Tibial nerve (tissue), 4 donors: ENCODE data around the gene CYB561D2. TPM values are rescaled to one million over a fixed set of nuclear protein-coding genes. Genes with fewer than 3 reads are reported as not detected.

Source experiments
- DNase-seq, 2 donors: peaks; one replicate each; pipeline ENCODE4 v3.0.0-alpha.2; 2019; ENCODE audit warnings: low spot score in 2 of 2
- H3K27ac ChIP-seq, 4 donors: fragments of 200-600 bp; sonication (generic) in 3 of 4; one replicate each; pipeline ENCODE4 v1.5.1; 2017 to 2019; ENCODE audit warnings: mild to moderate bottlenecking in 1 of 4
- H3K27me3 ChIP-seq, 2 donors: fragments of 200-600 bp; sonication (generic) in 1 of 2; one replicate each; pipeline versions ENCODE4 v1.5.1 to v1.6.0; 2017 to 2019
- H3K36me3 ChIP-seq, 3 donors: fragments of 200-600 bp; sonication (generic); one replicate each; pipeline ENCODE4 v1.5.1; 2018 to 2019
- H3K4me1 ChIP-seq, 4 donors: fragments of 200-600 bp; sonication (generic) in 3 of 4; one replicate each; pipeline ENCODE4 v1.5.1; 2017 to 2019
- H3K4me3 ChIP-seq, 4 donors: fragments of 200-600 bp; sonication (generic) in 3 of 4; one replicate each; pipeline ENCODE4 v1.5.1; 2017 to 2019; ENCODE audit warnings: mild to moderate bottlenecking in 1 of 4, moderate library complexity in 1 of 4
- H3K9me3 ChIP-seq, 4 donors: fragments of 200-600 bp; sonication (generic) in 3 of 4; one replicate each; pipeline ENCODE4 v1.5.1; 2017 to 2019
- EP300 ChIP-seq, 2 donors: sonication (generic); formaldehyde crosslinking; IDR thresholded peaks; one replicate each; pipeline ENCODE4 v1.6.1; 2017; ENCODE audit warnings: antibody characterized with exemption in 2 of 2, mild to moderate bottlenecking in 1 of 2
- POLR2A ChIP-seq, 2 donors: fragments of 450-650 bp; IDR thresholded peaks; one replicate each; pipeline ENCODE4 v1.6.1; 2017; ENCODE audit warnings: antibody characterized with exemption in 2 of 2, mild to moderate bottlenecking in 2 of 2, moderate library complexity in 2 of 2
- WGBS, 2 donors: methylation state at CpG; one replicate each; pipeline ENCODE4 v1.1.5; 2018; 5-methylcytosine and 5-hydroxymethylcytosine counted together
- total RNA-seq, 4 donors: library from RNA; depleted of rRNA; stranded (reverse); fragments of >200 nt; gene quantifications; one replicate each; pipeline ENCODE4 v1.1.0, GENCODE V29; 2016
- TF ChIP-seq, protein P1 (sequence below), 5 experiments: fragments of 200-600 bp in 3 of 5; fragments of 450-650 bp in 2 of 5; sonication (generic) in 3 of 5; IDR thresholded peaks; one replicate each; pipeline ENCODE4 v1.5.1; 2016 to 2019; ENCODE audit warnings: antibody characterized with exemption in 5 of 5, mild to moderate bottlenecking in 3 of 5, moderate library complexity in 2 of 5

CYB561D2 gene
- total RNA-seq, 4 donors from 2014 or later, result 16.2 to 21.6 (median 19.2) TPM

DNA sequence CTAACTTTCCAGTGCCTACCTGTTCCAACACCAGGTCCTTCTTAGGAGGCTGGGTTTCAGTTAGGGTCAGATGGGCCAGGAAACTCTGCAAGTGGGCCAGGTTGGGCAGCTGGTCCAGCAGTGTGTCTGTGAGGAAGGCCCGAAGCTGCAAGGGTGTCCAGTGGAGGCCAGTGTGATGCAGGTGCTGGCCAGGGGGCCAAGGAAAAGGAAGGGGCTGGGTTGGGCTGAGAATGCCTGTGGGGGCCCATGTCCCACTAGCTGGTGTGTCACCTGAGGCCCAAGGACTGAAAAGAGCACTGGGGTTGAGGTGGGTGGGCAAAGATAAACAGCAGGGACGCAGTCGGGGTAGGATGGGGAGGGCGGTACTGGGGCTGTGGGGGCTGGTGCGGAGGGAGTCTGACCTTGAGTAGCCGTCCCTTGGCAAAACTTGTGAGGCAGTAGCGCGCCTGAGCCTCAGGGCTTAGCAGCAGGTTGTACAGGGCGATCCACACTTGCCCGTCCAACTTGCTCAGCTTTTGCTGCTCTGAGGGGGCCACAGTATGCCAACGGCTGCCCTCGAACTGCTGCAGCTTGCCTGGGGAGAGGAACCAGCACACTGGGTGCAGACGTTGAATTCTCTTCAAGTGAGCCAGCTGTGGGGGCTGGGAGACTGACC, 8.5 kb upstream of the CYB561D2 start:
- Histone ChIP-seq H3K4me3 (peak overlapping the region in 1 of 4 donors; percentile 68), H3K36me3 (no peaks in the 10 kb centered on the region), H3K27ac (peak overlapping the region in 1 of 4 donors; percentile 98), H3K27me3 (no peaks in the 10 kb centered on the region), H3K4me1 (peaks cover 0 to 66% (median 30%) of the 10 kb centered on the region in 4 donors), H3K9me3 (no peaks in the 10 kb centered on the region)
- WGBS, 2 donors, result 84 to 87% methylated on average over 13 of the region's 13 CpGs
- no peak for DNase-seq
- TF ChIP-seq EP300 (IDR thresholded peaks at IDR 0.05), result no peak
- TF ChIP-seq POLR2A (IDR thresholded peaks at IDR 0.05), result no peak
- TF ChIP-seq, protein P1, sequence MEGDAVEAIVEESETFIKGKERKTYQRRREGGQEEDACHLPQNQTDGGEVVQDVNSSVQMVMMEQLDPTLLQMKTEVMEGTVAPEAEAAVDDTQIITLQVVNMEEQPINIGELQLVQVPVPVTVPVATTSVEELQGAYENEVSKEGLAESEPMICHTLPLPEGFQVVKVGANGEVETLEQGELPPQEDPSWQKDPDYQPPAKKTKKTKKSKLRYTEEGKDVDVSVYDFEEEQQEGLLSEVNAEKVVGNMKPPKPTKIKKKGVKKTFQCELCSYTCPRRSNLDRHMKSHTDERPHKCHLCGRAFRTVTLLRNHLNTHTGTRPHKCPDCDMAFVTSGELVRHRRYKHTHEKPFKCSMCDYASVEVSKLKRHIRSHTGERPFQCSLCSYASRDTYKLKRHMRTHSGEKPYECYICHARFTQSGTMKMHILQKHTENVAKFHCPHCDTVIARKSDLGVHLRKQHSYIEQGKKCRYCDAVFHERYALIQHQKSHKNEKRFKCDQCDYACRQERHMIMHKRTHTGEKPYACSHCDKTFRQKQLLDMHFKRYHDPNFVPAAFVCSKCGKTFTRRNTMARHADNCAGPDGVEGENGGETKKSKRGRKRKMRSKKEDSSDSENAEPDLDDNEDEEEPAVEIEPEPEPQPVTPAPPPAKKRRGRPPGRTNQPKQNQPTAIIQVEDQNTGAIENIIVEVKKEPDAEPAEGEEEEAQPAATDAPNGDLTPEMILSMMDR (IDR thresholded peaks at IDR 0.05), result no peak

DNA sequence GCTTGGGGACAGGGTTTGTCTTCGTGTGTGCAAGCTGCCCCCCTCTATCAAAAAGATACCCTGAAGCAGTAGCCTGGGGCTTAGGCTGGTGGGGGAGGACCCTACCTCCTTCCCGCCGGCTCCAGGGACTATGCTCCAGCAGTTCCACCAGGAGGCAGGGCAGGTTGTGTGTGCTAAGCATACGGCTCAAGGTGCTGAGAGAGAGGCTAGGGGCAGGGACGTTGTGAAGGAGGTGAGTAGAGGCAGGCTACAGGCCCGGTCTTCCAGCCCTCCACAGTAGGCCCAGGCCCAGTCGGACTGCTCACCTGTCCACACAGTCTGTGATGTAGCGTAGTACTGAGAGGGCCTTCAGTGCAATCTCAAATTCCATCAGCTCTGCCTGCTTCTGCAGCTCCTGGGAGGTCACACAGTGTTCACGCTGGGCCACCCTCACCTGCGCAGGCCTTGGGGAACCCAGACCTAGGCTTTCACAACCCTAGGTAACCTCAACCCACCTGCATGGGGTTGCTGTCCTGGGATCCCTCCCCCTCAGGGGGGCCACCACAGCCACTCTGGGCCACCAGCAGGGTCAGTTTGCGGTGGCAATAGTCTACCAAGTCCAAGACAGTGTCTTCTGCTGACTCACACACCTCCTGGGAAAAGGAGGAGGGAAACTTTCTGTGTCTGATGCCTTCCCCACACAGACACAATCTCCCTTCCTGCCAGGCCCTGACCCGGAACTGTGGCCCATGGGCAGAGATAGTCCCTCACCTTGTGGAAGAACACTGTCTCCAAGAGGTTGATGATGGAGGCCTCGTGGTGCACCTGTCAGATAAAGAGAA, 7.6 kb upstream of the CYB561D2 start:
- no peak for DNase-seq
- 78 to 79% methylated on average over 13 of the region's 13 CpGs for WGBS, 2 donors
- Histone ChIP-seq H3K4me3 (no peak overlapping the region), H3K27me3 (no peaks in the 10 kb centered on the region), H3K36me3 (peaks cover 0 to 7% (median 0%) of the 10 kb centered on the region in 3 donors), H3K9me3 (no peaks in the 10 kb centered on the region), H3K4me1 (peaks cover 0 to 69% (median 27%) of the 10 kb centered on the region in 4 donors), H3K27ac (no peak overlapping the region)
- TF ChIP-seq, protein P1 (IDR thresholded peaks at IDR 0.05), result no peak
- no peak for TF ChIP-seq POLR2A (IDR thresholded peaks at IDR 0.05)
- no peak for TF ChIP-seq EP300 (IDR thresholded peaks at IDR 0.05)

DNA sequence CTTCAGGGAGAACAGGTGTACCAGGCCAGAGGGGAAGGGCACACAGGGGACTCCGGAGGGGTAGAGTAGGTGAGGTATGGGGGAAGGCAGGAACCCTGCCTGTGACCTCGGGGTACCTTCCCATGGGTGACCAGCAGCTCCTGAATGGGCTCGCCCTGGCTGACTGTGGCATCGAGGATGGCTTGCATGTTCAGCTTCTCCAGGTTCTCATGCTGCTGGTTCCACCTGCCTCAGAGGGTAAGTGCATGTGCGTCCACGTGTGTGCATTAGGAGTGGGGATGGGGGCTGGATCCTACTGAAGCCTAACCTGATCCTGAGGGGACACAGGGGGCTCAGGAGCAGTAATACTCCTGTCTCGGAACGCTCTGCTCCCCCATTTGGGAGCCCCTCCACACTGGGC, 5.7 kb upstream of the CYB561D2 start:
- H3K4me1 ChIP-seq, result peaks cover 0 to 67% (median 19%) of the 10 kb centered on the region in 4 donors
- DNase-seq, result no peak
- TF ChIP-seq EP300 (IDR thresholded peaks at IDR 0.05), result no peak
- TF ChIP-seq, protein P1 (IDR thresholded peaks at IDR 0.05), result no peak
- TF ChIP-seq POLR2A (IDR thresholded peaks at IDR 0.05), result no peak

DNA sequence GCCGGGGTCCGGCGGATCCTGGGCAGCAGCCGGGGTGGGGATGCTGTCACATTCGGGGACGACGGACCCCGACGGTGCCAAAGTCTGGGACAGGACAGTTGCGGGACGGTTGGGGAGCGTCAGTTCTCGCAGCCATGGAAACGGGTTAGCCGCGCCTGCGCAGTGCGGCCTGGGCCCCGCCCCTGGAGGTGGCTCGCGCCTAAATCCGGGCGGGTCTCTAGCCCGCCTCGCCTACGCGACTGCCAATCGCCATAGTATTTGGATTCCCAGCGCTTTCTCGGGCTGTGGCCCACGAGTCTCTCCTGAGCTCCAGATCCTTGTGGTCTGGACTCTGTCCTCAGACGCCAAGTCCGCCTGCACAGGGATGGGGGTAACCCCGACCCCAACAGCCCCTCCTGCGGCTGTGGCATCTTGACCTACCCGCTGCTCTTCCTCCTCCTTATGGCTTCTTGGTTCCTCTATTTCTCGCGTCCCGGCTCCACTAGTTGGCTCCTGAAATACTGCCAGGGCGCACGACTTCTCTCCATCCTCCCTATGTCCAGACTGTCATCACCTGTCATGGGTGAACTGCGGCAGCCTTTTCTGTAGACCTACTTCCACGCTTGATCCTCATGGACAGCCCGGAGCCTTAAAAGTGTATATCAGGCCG, 5.0 kb upstream of the CYB561D2 start, which contains the start of gene ZMYND10:
ZMYND10 (minus strand) TSS at position 147 of the 649 bp plus-strand sequence. CDS start 153 bp downstream, outside the sequence.
- Histone ChIP-seq H3K4me3 (peak within 1 kb of the TSS; percentile 12 to 48 (median 38)), H3K27me3 (no peaks in the 10 kb centered on the region), H3K4me1 (peaks cover 0 to 64% (median 21%) of the 10 kb centered on the region in 4 donors), H3K27ac (peak within 1 kb of the TSS in 1 of 4 donors; percentile 21), H3K9me3 (no peaks in the 10 kb centered on the region), H3K36me3 (peaks cover 0 to 22% (median 0%) of the 10 kb centered on the region in 3 donors)
- no peak for DNase-seq
- no peak for TF ChIP-seq EP300 (IDR thresholded peaks at IDR 0.05)
- TF ChIP-seq POLR2A (IDR thresholded peaks at IDR 0.05), result no peak
- TF ChIP-seq, protein P1 (IDR thresholded peaks at IDR 0.05), result no peak
- 10 to 17% methylated on average over 27 to 43 of the region's 45 CpGs for WGBS, 2 donors

More for the DNA sequence above, 5.7 kb upstream of the CYB561D2 start:
- Histone ChIP-seq H3K27me3 (no peaks in the 10 kb centered on the region), H3K27ac (peak overlapping the region in 1 of 4 donors; percentile 21), H3K4me3 (peak overlapping the region in 1 of 4 donors; percentile 48), H3K9me3 (no peaks in the 10 kb centered on the region), H3K36me3 (peaks cover 0 to 22% (median 0%) of the 10 kb centered on the region in 3 donors)
- WGBS, 2 donors, result 68 to 77% methylated on average over 8 of the region's 8 CpGs
